Keratinocyte (primary cell): Measurements from ENCODE around the gene ZBTB20. TPM values are rescaled to one million over a fixed set of nuclear protein-coding genes. Genes with fewer than 3 reads are reported as not detected.

Experiments
- DNase-seq: peaks from one replicate; pipeline ENCODE4 v3.0.0-alpha.2; 2011; ENCODE audit warnings: low read depth, missing footprints, low spot score
- FAIRE-seq: peaks from 2 replicates; lab custom pipeline; 2011; peaks lifted over from hg19 to GRCh38; lab: Jason Lieb, UNC
- H2AFZ ChIP-seq: 2 replicates; pipeline ENCODE4 v1.6.0; 2012; ENCODE audit warnings: low read length, control low read depth, inconsistent platforms; ENCODE audit not compliant: control insufficient read depth
- H3K27ac ChIP-seq: 2 replicates; pipeline ENCODE4 v1.5.1; 2011; ENCODE audit warnings: low read length; ENCODE audit not compliant: control insufficient read depth, insufficient read depth
- H3K27me3 ChIP-seq: 3 replicates; pipeline ENCODE4 v1.6.0; 2011; ENCODE audit warnings: low read length; ENCODE audit not compliant: control insufficient read depth, insufficient read depth; ENCODE audit errors: extremely low read depth
- H3K36me3 ChIP-seq, 2 experiments: 2 replicates in 1 of 2; 3 replicates in 1 of 2; pipeline ENCODE4 v1.5.1; 2011; ENCODE audit warnings: low read length in 2 of 2, mild to moderate bottlenecking in 1 of 2; ENCODE audit not compliant: control insufficient read depth in 2 of 2, insufficient read depth in 2 of 2; ENCODE audit errors: extremely low read depth in 1 of 2
- H3K4me1 ChIP-seq: 3 replicates; pipeline ENCODE4 v1.5.1; 2011; ENCODE audit warnings: low read length; ENCODE audit not compliant: control insufficient read depth, insufficient read depth; ENCODE audit errors: extremely low read depth
- H3K4me2 ChIP-seq: 3 replicates; pipeline ENCODE4 v1.6.0; 2011; ENCODE audit warnings: low read depth, low read length; ENCODE audit not compliant: control insufficient read depth, insufficient read depth; ENCODE audit errors: extremely low read depth
- H3K4me3 ChIP-seq, 3 experiments: fragments of 200-600 bp in 1 of 3; sonication (generic) in 1 of 3; 2 replicates in 2 of 3; 3 replicates in 1 of 3; pipeline ENCODE4 v1.5.1; 2011 to 2016; ENCODE audit warnings: low read length in 3 of 3, mild to moderate bottlenecking in 3 of 3, control low read depth in 2 of 3, inconsistent platforms in 1 of 3, low read depth in 1 of 3, mixed read lengths in 1 of 3, mixed run types in 1 of 3, moderate library complexity in 1 of 3; ENCODE audit not compliant: control insufficient read depth in 2 of 3, insufficient read depth in 2 of 3; ENCODE audit errors: extremely low read depth in 1 of 3
- H3K79me2 ChIP-seq: 2 replicates; pipeline ENCODE4 v1.6.0; 2012; ENCODE audit warnings: low read length; ENCODE audit not compliant: control insufficient read depth, insufficient read depth
- H3K9ac ChIP-seq: 3 replicates; pipeline ENCODE4 v1.6.0; 2011; ENCODE audit warnings: low read length; ENCODE audit not compliant: control insufficient read depth, insufficient read depth; ENCODE audit errors: extremely low read depth
- H3K9me1 ChIP-seq: 3 replicates; pipeline ENCODE4 v1.6.0; 2011; ENCODE audit warnings: low read length; ENCODE audit not compliant: control insufficient read depth, insufficient read depth; ENCODE audit errors: extremely low read depth
- H3K9me3 ChIP-seq: 2 replicates; pipeline ENCODE4 v1.5.1; 2012; ENCODE audit warnings: low read depth, low read length; ENCODE audit not compliant: control insufficient read depth
- H4K20me1 ChIP-seq: 3 replicates; pipeline ENCODE4 v1.6.0; 2011; ENCODE audit warnings: low read length; ENCODE audit not compliant: control insufficient read depth, insufficient read depth; ENCODE audit errors: extremely low read depth
- CTCF ChIP-seq, 3 experiments: IDR thresholded peaks in 1 of 3; conservative IDR thresholded peaks in 1 of 3; optimal IDR thresholded peaks in 1 of 3; 2 replicates in 2 of 3; 3 replicates in 1 of 3; pipeline versions ENCODE3 to v1.5.1; 2011; ENCODE audit warnings: low read length in 3 of 3, mild to moderate bottlenecking in 3 of 3, moderate library complexity in 2 of 3, control low read depth in 1 of 3, inconsistent platforms in 1 of 3; ENCODE audit not compliant: insufficient read depth in 2 of 3; ENCODE audit errors: extremely low read depth in 1 of 3
- EZH2 ChIP-seq: IDR thresholded peaks from one replicate; pipeline ENCODE4 v1.6.1; 2012; ENCODE audit warnings: inconsistent platforms, mild to moderate bottlenecking, low read length, moderate library complexity
- dilution Hi-C: fragments of 300-500 bp; cut with MboI; formaldehyde crosslinking; loops from one replicate; pipeline ENCODE4 v1.7.0; 2020; ENCODE audit warnings: low sequenced_read_pairs; ENCODE audit not compliant: extremely low pct_ligation_motif_present
- polyA plus RNA-seq, 5 experiments: library from polyadenylated mRNA; depleted of rRNA in 3 of 5; stranded (reverse) in 3 of 5; stranded (forward) in 1 of 5; unstranded in 1 of 5; fragments of >200 nt; gene quantifications; 1 replicate in 1 of 5; 2 replicates in 3 of 5; 3 replicates in 1 of 5; pipeline versions ENCODE4 v1.2.1 to v1.2.3, GENCODE V29; 2011 to 2012; ENCODE audit warnings: missing spikeins in 2 of 5, low read depth in 1 of 5, low replicate concordance in 1 of 5

Gene ZBTB20
- polyA plus RNA-seq, 1 donor (not counting 4 experiments of a cell fraction or from before 2014, with no cell fraction given) = 0.52 TPM

GRCh38 chr3:114646526-114646925, 500.6 kb downstream of the ZBTB20 start:
- H3K4me3 ChIP-seq = no peak overlapping the region
- FAIRE-seq = no peak

GRCh38 chr3:114645392-114645791, 501.7 kb downstream of the ZBTB20 start:
- Histone ChIP-seq H2AFZ (no peak overlapping the region), H3K79me2 (no peaks in the 10 kb centered on the region), H3K9ac (no peak overlapping the region), H3K4me3 (no peak overlapping the region), H3K9me3 (no peaks in the 10 kb centered on the region), H3K27ac (no peak overlapping the region), H3K9me1 (no peaks in the 10 kb centered on the region), H4K20me1 (no peaks in the 10 kb centered on the region), H3K36me3 (no peaks in the 10 kb centered on the region), H3K4me2 (no peak overlapping the region), H3K4me1 (peaks cover 27% of the 10 kb centered on the region), H3K27me3 (no peaks in the 10 kb centered on the region)
- no peak for FAIRE-seq
- DNase-seq = no peak
- dilution Hi-C loops = no loop called here
- TF ChIP-seq EZH2 (no peak), CTCF (optimal IDR thresholded peaks at IDR 0.05 in 1 of 3, IDR thresholded peaks at IDR 0.05 in 1 of 3, conservative IDR thresholded peaks at IDR 0.05 in 1 of 3; ENCODE audit: extremely low read depth in 1 of 3, insufficient read depth in 2 of 3, low read length in 3 of 3) (no peak)

More at GRCh38 chr3:114646526-114646925, 500.6 kb downstream of the ZBTB20 start:
- DNase-seq = no peak
- Histone ChIP-seq H2AFZ (no peak overlapping the region), H3K9ac (no peak overlapping the region), H3K4me2 (no peak overlapping the region), H3K9me3 (no peaks in the 10 kb centered on the region), H3K27ac (no peak overlapping the region), H3K27me3 (no peaks in the 10 kb centered on the region), H3K4me1 (peaks cover 36% of the 10 kb centered on the region), H4K20me1 (no peaks in the 10 kb centered on the region), H3K9me1 (no peaks in the 10 kb centered on the region), H3K79me2 (no peaks in the 10 kb centered on the region), H3K36me3 (no peaks in the 10 kb centered on the region)
- TF ChIP-seq CTCF (optimal IDR thresholded peaks at IDR 0.05 in 1 of 3, IDR thresholded peaks at IDR 0.05 in 1 of 3, conservative IDR thresholded peaks at IDR 0.05 in 1 of 3; ENCODE audit: extremely low read depth in 1 of 3, insufficient read depth in 2 of 3, low read length in 3 of 3) (no peak), EZH2 (no peak)
- dilution Hi-C loops = no loop called here
